Adipose tissue (tissue), 3 donors: ENCODE results near the gene KDELR3. TPM values are rescaled to one million over a fixed set of nuclear protein-coding genes. Genes with fewer than 3 reads are reported as not detected.
"Not testable (repeated sequence)": the region's sequence is repeated elsewhere in the genome, so short reads cannot be mapped to it uniquely, and the experiment has no call there.

Experiments used
- H3K27ac ChIP-seq: one replicate; pipeline ENCODE4 v1.5.1; 2013; ENCODE audit warnings: low read depth, low read length
- WGBS, 3 donors: extraction: QIAGEN DNeasy Blood & Tissue Kit; methylation state at CpG; one replicate each; pipeline ENCODE4 v1.1.7; 2013; 5-methylcytosine and 5-hydroxymethylcytosine counted together
- polyA plus RNA-seq, 3 donors: library from polyadenylated mRNA; stranded (reverse); fragments of 200-250 nt; gene quantifications; one replicate each; pipeline ENCODE4 v1.2.3, GENCODE V29; 2013
- donor health status: healthy with polysubstance abuse.
- donor health status: Bipolar disorder and iron deficiency.
- donor health status: healthy.

Gene KDELR3
- polyA plus RNA-seq, 3 donors: 6.5 to 24.2 (median 8.0) TPM

DNA sequence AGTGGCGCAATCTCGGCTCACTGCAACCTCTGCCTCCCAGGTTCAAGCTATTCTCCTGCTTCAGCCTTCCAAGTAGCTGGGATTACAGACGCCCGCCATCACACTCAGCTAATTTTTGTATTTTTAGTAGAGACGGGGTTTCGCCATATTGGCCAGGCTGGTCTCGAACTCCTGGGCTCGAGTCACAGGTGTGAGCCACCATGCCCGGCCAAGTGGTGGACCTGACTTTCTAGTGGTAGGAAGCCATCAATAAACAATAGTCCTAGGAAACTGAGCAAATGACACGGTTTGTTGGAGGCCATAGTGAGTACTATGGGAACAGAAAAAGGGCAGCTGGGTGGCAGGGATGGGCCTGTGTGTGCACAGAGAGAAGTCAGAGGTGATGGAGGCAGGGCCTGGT is 2.3 kb downstream of the KDELR3 start:
- 94 to 96% (median 95%) methylated on average over 10 of the region's 10 CpGs for WGBS, 3 donors

DNA sequence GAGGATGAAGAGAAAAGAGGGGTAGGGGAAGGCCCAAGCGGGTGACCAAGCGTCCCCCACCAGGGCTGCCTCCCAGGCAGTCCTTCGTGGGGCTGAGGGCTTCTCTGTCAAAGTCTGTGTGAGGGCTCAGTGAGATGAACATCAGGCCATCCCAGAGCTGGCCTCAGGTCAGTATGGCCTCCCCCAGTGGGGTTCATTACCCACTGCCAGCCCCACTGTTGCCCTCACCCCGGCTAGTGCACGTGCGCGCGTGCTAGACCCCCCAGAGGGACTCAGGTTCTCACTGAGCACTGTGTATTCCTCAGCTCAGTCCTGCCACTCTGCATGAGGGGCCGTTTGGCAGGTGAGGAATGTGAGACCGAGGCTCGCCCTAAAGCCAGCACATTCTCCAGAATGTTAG is 3.3 kb downstream of the KDELR3 start:
- WGBS, 3 donors: 86 to 89% (median 89%) methylated on average over 11 of the region's 11 CpGs
- H3K27ac ChIP-seq: no peak overlapping the region

More for the DNA sequence above, 2.3 kb downstream of the KDELR3 start:
- not testable (repeated sequence) for H3K27ac ChIP-seq

DNA sequence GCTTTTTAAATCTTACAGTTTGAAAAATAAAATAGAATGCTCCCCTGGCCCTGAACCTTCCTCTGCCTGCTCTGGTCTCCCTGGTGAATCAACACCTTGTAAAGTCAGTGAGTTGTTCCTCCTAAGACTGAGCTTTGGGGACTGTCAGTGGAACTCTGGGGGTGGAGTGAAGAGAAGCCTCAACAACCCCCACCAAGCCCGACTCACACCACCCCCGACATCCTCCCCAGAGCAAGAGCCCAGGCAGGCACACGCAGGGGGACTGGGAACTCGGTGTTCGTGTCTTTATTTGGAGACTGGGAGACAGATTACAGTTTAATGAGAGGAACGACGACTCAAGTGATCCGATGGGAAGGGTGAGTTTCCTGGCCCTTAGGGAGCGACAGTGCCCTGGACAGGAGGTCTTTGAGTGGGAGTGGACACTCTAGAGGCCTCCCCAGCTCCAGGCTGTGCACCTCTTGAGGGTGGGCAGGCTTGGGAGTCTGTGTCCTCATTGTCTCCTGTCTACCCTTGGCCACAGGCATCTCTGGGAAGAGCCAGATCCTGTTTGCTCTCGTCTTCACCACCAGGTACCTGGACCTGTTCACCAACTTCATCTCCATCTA is 6.2 kb downstream of the KDELR3 start:
- WGBS, 3 donors: 65 to 77% (median 76%) methylated on average over 10 of the region's 10 CpGs
- no peak overlapping the region for H3K27ac ChIP-seq

DNA sequence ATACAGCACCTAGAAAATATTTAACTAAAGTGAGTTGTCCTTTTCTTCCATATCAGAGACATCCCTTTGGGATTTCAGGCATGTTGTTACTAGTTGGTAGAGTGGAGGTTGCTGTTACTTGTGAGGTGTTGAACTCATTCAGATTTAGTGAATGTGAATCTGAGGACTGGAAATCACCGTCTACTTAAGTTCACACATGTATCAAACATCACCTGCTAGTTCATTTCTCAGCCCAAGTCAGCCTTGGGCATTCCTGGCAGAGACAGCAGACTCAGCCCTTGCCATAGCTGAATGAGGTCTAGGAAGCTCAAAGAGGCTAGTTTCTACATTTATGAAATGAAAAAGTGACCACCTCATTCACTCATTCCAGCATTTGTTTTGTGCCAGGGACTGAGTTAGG is 9.7 kb downstream of the KDELR3 start:
- 57 to 93% (median 90%) methylated on average over 1 of the region's 1 CpG for WGBS, 3 donors

DNA sequence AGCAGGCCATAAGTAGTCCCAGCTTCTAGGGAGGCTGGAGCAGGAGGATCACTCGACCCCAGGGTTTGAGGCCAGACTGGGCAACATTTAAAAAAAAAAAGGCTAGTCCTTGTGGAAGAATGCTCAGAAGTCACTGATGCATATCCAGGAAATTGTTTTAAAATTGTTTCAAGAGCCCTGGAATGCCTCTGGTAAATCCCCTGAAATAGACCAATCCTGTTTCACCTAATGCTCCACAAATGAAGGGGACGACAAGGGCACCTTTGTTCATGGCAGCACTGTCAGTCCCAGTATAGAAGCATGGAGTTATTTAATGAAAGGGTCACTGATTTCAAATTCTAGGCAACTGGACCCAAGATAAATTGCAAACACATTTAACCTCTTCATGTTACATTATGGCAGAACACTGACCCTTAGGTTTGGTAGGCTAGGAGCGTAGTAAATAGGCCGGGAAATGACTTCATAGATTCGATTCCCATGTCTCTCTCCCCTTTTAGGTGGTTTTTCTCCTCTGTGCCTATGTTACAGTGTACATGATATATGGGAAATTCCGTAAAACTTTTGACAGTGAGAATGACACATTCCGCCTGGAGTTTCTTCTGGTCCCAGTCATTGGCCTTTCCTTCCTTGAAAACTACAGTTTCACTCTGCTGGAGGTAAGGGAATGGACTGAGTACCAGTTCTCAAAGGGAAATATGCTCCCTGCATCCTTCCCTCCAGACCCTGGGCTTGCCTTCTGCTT is 11.4 kb downstream of the KDELR3 start:
- WGBS, 3 donors: 75 to 86% (median 81%) methylated on average over 7 of the region's 7 CpGs
- no peak overlapping the region for H3K27ac ChIP-seq

More for the DNA sequence above, 9.7 kb downstream of the KDELR3 start:
- H3K27ac ChIP-seq: no peak overlapping the region

DNA sequence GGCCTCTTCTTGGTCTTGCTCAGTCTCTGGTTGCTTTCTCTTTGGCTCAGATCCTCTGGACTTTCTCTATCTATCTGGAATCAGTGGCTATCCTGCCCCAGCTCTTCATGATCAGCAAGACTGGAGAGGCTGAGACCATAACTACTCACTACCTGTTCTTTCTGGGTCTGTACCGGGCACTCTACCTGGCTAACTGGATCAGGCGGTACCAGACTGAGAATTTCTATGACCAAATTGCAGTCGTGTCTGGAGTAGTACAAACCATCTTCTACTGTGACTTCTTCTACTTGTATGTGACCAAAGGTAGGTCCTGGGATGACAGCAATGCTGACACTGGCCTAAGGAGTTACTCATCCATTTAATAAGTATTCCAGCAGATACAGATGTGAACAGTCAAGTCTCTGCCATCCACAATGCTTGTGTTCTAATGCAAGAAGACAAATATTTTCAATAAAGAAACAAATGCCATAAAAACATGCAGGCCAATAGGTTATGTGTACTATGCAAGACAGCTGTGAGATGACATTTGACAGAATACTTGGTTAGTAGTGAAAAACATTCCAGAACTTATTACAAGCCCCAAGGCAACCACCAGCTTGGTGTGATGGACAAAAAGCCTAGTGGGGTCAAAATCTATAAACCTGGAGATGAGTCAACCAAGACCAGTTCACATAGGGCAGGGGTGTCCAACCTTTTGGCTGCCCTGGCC is 13.4 kb downstream of the KDELR3 start:
- H3K27ac ChIP-seq: no peak overlapping the region
- WGBS, 3 donors: 86 to 96% (median 93%) methylated on average over 3 of the region's 3 CpGs

DNA sequence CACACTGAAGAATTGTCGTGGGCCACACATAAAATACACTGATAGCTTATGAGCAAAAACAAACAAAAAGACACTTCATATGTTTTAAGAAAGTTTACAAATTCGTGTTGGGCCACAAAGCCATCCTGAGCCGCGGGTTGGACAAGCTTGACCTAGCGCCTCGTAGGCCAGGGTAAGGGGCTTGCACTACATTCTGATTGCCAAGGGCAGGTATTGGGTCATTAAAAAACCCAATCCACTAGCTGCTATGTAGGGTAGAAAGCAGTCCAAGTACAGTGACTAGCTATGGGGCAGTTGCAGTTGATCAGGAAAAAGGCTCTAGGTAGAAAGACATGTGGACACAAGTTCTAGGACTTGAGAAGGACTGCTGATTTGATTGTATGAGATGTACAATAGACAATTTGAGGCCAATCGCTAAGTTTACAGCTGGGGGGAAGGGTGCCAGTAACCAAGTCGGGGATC is 14.0 kb downstream of the KDELR3 start:
- 82 to 95% (median 93%) methylated on average over 8 of the region's 8 CpGs for WGBS, 3 donors
- H3K27ac ChIP-seq: no peak overlapping the region

DNA sequence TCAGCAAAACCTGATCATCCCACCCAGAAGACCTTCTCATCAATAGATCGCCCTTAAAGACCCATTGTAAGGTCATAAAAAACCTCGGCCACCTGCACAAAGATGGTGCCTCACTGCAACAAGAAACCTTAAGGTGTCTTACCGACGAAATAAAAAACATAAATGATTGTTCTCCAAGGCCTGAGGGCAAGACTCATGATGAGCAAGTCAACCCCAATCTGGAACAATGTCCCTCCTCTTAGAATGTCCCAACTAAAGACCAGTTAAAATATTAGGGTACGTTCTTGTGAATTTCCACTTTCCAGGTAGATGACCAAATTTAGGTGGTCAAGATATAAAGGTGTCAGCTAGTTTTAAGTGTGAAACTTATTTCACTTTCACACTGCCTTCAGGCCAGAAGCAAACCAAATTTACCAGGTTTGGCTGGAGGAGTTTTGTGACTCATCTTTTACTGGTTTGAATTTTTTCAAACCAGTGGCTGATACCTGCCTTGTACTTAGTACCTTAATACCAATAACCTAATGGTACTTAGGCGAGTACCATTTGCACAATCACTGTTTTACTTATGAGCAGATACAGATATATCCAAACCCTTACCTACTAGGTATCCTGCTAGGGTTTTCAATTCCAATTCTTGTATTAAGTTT is 14.9 kb downstream of the KDELR3 start:
- WGBS, 3 donors: 96 to 97% (median 96%) methylated on average over 6 of the region's 6 CpGs
- no peak overlapping the region for H3K27ac ChIP-seq

DNA sequence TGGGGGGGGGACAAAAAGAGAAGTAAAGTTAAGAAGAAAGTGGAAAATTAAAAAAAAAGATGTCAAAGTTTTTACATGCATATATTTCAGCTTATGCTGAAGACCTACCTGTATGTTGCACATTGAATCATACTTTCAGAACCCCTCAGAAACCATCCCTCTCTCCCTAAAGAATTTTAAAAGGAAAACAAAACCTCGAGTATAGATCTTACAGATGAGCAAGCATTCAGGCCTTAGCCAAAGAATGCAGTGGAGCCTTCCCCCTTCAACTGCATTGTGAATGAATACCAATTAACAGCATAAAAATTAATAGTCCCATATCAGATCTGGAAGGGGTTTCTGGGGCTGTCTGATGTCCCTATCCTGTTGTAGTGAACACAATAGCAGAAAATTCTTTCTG is 16.3 kb downstream of the KDELR3 start:
- WGBS, 3 donors: 73 to 86% (median 80%) methylated on average over 1 of the region's 1 CpG
- H3K27ac ChIP-seq: no peak overlapping the region

DNA sequence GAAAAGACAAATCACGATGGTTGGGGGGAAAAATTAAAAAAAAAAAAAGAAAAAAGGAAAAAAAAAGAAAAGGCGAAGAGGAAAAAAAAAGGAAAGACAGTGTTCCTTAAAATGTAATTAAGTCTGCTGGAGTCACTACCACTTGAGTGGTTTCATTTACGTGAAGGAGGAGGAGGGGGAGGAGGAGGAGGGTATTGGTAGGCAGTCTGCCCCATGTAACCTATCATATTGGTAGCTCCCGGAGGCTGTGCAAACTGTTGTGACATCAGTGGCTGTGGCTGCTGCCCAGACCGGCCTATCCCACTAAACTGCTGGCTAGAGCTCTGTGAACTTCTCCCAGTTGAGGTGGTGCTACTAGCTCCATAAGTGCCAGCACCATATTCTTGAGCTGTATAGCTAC is 17.9 kb downstream of the KDELR3 start:
- no peak overlapping the region for H3K27ac ChIP-seq

DNA sequence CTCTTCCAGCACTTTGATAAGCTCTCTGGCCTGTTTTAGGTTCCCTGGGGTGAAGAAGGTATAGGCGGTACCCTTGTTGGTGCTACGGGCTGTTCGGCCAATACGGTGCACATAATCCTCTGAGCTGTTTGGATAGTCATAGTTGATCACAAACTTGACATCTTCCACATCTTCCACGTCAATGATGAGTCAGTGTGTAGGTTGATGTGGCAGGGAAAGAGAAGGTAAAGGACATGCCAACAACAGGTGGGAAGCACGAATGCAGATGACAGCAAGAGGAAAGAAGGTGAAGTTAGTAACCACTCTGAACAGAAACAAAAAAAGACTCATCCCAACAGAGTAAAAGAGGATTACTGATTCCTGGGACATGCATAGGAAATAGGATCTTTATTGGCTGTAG is 20.1 kb downstream of the KDELR3 start:
- 88 to 90% (median 88%) methylated on average over 6 of the region's 6 CpGs for WGBS, 3 donors
- H3K27ac ChIP-seq: no peak overlapping the region

More for the DNA sequence above, 17.9 kb downstream of the KDELR3 start:
- WGBS, 3 donors: 62 to 68% (median 66%) methylated on average over 5 of the region's 5 CpGs

DNA sequence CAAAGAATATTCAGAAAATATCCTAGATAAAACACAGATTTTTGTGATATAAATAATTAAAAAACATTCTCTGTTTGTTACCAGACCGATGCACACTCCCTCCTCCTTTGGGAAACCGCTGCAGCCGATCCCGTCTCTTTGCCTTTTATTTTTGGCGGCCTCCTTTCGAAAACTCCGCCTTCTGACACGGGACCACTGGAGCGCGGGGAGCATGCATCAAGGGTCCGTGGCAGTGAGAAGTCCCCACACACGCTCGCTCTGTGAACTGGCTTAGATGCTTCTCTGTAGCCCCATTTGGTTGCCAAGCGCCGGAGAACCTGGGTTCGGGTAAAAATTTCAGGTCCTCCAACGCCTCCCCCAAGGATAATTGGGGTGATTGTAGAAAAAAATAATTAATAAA is 21.2 kb downstream of the KDELR3 start:
- WGBS, 3 donors: 93 to 95% (median 94%) methylated on average over 17 of the region's 17 CpGs
- H3K27ac ChIP-seq: no peak overlapping the region

DNA sequence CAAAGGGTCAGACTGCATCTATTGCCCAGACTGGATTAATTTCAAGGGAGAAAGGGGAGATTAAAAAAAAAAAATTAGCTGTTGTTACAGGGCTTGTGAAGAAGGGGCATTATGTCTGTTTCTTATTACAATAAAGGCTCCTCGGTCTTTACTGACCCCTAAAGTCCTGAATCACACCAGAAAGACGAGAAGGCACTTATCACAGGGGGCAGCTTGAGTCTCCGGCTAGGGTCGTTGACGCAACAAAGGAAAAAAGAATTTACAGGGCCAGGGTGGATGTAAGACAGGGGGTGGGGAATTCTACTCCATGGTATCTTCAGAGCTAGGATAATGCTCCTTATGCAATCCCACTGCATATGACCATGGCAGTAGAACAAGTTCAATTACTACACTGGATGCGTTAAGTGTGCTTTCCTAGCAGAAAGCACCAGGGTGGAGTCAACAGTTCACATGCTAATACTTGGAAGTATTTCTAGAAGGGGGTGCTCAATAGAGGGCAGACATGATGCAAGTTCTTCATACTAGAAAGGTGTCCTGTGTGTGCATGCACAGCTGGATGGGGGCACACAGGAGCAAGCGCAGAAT is 21.8 kb downstream of the KDELR3 start:
- H3K27ac ChIP-seq: no peak overlapping the region
- WGBS, 3 donors: 79 to 84% (median 83%) methylated on average over 7 of the region's 7 CpGs

DNA sequence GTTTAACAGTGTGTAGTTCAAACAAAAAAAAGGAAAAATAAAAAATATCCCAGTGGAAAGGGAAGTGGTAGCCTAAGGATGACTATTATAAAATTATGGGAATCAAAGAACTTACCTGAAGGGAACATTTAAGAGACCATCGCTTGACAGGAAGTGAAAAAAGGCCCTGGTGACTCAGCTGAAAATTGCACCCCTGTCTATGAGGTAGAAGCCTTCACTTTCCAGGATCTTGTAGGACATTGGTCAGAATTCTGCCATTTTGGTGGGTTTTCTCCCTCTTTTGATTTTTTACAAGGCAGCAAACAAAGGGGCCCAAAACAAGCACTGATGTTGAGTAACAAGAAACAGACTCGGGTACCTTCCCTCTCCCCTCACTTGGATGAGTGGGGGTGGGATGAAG is 22.6 kb downstream of the KDELR3 start:
- H3K27ac ChIP-seq: no peak overlapping the region
- WGBS, 3 donors: 43 to 67% (median 55%) methylated on average over 2 of the region's 2 CpGs

DNA sequence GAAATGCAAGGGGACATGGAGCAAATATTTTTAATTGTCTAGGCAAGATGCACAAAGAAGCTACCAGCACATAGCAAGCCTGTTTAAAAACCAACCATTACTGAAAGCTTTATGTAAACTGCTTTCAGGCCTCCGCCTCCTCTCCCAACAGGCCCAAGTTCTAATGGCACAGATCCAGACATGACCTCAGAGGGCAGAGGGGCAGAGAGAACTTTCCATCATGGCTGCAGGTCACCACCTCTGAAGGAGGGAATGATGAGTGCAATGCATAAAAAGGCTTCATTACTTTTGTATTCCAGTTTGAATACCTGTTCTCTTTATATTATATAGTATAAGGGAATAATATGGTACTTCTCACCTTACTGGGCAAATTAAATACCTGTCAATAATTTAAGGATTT is 23.0 kb downstream of the KDELR3 start:
- whole genome bisulfite sequencing, 3 donors: 36 to 60% (median 40%) methylated on average over 1 of the region's 1 CpG
- no peak overlapping the region for H3K27ac ChIP-seq

DNA sequence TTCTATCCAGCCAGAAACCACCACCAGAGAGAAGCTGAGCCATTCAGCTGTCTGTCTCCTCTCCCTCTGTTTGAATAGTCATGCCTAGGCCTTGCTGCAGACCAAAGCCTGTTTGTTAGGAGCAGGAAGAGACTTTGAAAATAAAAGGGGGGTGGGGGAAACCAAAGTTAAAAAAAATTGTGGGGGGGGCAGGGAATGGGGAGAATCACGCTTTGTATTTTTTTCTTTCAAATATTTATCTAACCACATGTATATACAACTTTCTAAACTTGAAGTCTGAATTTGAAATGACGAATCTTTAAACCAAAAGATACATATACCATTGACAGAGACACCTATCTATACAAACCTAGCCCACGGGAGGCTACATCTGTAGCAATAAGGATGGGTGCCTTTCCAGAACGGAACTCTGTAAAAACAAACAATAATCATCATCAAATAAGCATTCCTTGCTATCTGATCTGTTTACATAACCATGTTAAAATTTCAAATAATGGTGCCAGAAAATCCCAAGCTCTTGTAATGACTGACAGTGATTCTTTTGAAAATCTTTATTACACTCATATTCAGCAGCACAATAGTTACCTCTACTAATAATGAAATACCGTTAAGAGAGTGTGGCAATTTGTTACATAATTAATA is 23.9 kb downstream of the KDELR3 start:
- WGBS, 3 donors: 60 to 71% (median 71%) methylated on average over 5 of the region's 5 CpGs
- no peak overlapping the region for H3K27ac ChIP-seq

DNA sequence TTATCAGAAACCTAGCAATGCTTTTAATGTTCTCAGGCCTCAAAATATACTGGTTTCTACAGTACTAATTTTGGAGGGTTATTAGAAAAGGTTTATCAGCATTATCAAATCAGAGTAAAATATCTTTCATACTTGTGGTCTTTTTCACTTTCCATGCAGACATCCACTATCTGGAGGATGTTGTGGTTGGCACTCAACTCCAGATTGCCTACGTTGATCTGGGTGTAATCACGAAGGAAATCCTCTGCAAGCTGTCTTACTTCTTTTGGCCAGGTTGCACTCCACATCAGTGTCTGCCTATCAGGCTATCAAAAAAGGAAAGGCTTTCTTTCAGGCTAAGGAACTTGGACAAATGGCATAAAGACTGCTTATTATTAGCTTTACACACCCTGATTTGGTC is 26.6 kb downstream of the KDELR3 start:
- 24 to 50% (median 41%) methylated on average over 2 of the region's 2 CpGs for WGBS, 3 donors
- no peak overlapping the region for H3K27ac ChIP-seq

DNA sequence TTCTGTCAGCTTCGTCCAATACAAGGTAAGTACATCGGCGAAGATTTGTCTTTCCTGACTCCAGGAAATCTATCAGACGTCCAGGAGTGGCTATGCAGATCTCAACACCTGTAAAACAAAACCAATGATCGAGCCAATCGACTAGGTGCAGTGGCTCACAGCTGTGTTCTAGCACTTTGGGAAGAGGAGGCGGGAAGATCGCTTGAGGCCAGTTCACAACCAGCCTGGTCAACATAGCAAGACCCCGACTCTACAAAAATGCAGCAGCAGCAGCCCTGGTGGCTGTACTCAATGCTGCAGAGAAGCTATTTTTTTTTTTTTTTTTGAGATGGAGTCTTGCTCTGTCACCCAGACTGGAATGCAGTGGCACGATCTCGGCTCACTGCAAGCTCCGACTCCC is 27.0 kb downstream of the KDELR3 start:
- H3K27ac ChIP-seq: no peak overlapping the region
- 90 to 93% (median 93%) methylated on average over 12 of the region's 12 CpGs for WGBS, 3 donors
